GM20431 (cell line): ENCODE results near the gene CIAO3.
"Not testable (repeated sequence)": the region's sequence is repeated elsewhere in the genome, so short reads cannot be mapped to it uniquely, and the experiment has no call there.

ENCODE experiments used
- in situ Hi-C: fragments of 300-500 bp; cut with MseI, MboI; formaldehyde crosslinking; loops from one replicate; pipeline ENCODE4 v1.15.0; 2020; ENCODE audit warnings: low sequenced_read_pairs; ENCODE audit not compliant: unreplicated experiment

Gene CIAO3

GRCh38 chr16:700684-701584, 39.9 kb downstream of the CIAO3 start:
- in situ Hi-C loops, result no loop called here

- in situ Hi-C loops, result no loop called here
Observed at GRCh38 chr16:698911-699671, 41.7 kb downstream of the CIAO3 start.

GRCh38 chr16:695355-696089, 45.3 kb downstream of the CIAO3 start:
- in situ Hi-C loops, result no loop called here

GRCh38 chr16:694863-695354, 45.9 kb downstream of the CIAO3 start:
- in situ Hi-C loops, result no loop called here

- in situ Hi-C loops, result no loop called here
Observed at GRCh38 chr16:694187-694862, 46.5 kb downstream of the CIAO3 start.

- in situ Hi-C loops, result no loop called here
Observed at GRCh38 chr16:693766-694165, 47.0 kb downstream of the CIAO3 start.

- in situ Hi-C loops, result no loop called here
Observed at GRCh38 chr16:693364-693763, 47.4 kb downstream of the CIAO3 start.

GRCh38 chr16:692356-693108, 48.3 kb downstream of the CIAO3 start:
- in situ Hi-C loops, result no loop called here

- in situ Hi-C loops, result not testable (repeated sequence)
Observed at GRCh38 chr16:691242-691641, 49.6 kb downstream of the CIAO3 start.

- in situ Hi-C loops, result no loop called here
Observed at GRCh38 chr16:689175-689897, 51.5 kb downstream of the CIAO3 start.

- in situ Hi-C loops, result no loop called here
Observed at GRCh38 chr16:687499-687898, 53.3 kb downstream of the CIAO3 start.

GRCh38 chr16:686459-687260, 54.1 kb downstream of the CIAO3 start:
- in situ Hi-C loops, result no loop called here

GRCh38 chr16:685967-686366, 54.8 kb downstream of the CIAO3 start:
- in situ Hi-C loops, result no loop called here

GRCh38 chr16:684961-685696, 55.7 kb downstream of the CIAO3 start:
- in situ Hi-C loops, result no loop called here

GRCh38 chr16:684071-684794, 56.6 kb downstream of the CIAO3 start, which contains the start of gene JMJD8:
Gene JMJD8 (minus strand): TSS chr16:684334. CDS start chr16:684319, 15 bp downstream.
- in situ Hi-C loops, result no loop called here

GRCh38 chr16:683396-684070, 57.3 kb downstream of the CIAO3 start:
- in situ Hi-C loops, result no loop called here
